ENCODE results near the gene MEGF10.
A peak's percentile ranks its signal among the peaks of the same experiment; 100 is the strongest.
"Not testable (repeated sequence)": the region's sequence is repeated elsewhere in the genome, so short reads cannot be mapped to it uniquely, and the experiment has no call there.

MEGF10 gene

DNA sequence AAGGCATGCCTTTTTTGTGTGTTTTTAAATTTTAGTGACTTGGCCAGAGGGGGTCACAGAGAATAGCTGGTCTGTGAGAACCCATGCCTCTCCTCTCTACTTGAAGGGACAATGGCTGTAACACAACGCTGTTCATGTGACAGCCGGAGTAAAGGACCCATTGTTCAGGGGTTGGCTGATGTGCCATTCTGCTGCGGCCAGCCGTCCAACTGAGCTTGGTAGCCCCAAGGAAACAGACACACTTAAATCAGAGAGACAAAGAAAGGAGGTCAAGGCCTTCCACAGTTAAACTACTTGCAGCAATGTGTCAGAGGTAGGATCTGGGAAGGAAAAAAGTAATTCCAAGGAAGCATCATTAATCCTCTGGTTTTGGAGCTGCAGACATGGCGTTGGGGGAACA is 8.1 kb downstream of the MEGF10 start:
- no peak for DNase-seq

DNA sequence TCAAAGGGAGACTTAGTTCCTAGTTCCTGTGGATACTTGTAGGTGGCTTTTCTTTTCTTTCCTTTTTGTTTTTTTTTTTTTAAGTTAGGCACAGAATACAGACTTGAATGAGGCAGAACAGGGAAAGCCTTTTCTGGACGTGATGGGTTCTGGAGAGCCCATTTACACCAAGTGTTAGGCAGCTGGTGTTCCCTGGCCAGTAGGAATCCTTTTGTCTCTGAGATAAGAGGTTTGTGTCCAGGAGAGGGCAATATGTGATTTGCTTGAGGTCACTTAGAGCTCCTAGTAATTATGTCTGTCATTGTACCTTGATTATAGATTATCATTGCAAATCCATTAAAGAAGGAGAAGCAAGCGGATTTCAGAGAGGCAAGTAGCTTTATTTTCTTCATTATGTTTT is 9.1 kb downstream of the MEGF10 start:
- no peak for DNase-seq

DNA sequence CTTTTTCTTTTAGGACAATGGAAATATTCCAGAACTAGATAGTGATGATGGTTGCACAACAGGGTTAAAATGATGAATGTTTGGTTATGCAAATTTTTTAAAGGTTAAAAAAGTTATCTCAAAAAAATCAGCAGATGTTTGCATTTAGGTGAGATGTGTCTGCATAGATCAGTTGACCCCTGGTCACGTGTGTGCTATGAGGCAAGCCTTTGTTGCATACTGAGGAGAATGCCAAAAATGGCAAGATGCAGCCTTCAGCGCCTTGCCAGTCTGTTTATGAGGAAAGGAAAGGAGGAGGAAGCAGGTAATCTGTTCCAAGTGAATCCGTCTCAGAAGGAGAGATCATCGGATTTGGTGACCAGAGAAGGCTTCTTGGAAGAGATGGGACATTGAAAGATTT is 11.9 kb downstream of the MEGF10 start:
- no peak for DNase-seq

DNA sequence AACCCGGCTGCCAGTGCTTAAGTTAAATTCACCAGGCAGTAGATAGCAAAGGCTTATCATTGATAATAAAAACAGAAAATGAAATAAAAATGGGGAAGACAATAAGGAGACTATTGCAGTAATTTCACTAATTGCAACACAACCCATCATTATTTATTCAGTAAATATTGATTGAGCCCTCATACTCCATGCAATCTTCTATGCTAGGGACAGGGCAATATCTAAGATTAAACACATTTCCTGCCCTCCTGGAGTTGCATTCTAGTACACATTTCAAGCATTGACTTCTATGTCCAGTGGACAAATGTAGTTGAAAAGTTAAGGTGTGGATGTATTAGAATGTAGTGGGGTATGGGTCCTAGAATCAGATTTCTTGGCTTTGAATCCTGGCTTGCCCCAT is 12.8 kb downstream of the MEGF10 start:
- no peak for DNase-seq

DNA sequence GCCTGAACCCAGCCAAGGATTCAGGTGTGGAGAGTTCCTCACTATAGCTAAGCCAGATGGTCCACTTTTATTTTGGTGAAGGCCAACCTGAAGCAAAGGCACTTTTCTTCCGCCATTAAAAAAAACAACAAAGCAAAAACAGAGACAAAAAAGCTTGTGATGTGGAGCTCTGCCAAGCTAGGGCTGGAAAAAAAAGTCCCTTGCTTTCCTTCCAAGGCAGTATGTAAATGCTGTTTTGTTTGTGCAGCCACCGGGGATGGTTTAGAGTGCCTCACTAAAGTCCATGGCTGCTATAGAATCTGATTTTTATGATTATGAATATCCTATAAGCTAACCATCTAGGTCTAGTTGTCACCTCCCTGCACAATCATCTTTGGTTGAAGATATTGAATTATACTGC is 14.9 kb downstream of the MEGF10 start:
- DNase-seq, result no peak

DNA sequence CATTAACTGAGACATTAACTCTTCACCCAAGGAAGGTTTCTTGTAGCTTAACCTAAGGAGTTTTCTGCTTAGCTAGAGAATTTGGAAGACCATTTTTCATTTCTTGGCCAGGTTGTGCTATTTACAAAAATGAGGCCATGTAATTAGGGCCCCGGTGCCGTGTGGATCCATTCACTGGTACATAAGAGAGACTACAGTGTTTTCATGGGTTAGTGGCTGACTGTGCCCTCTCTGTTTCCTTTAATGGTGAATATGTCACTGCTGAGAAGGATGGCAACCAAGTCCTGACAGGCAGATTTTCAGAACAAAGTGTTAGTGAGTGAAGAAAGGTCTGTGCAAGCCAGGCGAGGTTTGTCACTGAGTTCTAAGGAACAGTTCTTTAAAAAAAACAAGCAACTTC is 15.4 kb downstream of the MEGF10 start:
- no peak for DNase-seq

DNA sequence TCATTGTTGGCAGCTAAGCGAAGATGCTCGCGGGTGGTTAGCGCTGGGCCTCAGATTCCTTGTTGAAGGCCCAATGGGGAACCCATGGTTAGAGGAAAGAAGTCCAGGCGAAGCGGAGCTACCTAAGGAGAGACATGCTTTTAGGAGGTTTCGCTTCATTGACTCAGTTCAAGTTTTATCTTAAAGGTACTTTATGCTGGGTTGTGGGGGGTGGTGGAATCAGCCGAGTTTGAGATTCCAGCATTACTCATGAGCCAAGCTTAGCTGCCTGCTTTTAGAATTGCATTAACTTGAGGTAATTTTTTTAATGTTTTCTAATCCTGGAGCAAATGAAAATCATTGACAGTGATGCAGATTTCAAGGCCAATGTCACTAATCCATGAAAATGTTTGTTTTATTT is 16.1 kb downstream of the MEGF10 start:
- no peak for DNase-seq

DNA sequence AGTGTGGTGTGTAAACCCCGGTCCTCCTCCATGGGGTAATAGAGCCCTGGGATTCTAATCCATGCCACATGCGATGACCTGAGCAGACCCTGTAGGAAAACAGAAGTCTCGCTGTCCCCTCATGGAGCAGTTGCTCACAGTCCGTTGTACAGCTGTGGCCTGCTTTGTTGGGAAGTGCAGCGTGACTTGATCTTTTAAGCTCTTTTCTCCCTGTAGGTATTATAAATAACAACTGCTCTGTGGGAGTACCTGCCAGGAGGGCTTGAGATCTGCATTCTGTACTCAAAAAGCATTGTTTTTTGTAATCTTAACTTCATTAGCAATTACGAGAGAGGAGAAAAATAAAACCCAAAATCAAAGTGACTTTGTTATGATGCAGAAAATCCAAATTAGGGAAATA is 17.3 kb downstream of the MEGF10 start:
- no peak for DNase-seq

DNA sequence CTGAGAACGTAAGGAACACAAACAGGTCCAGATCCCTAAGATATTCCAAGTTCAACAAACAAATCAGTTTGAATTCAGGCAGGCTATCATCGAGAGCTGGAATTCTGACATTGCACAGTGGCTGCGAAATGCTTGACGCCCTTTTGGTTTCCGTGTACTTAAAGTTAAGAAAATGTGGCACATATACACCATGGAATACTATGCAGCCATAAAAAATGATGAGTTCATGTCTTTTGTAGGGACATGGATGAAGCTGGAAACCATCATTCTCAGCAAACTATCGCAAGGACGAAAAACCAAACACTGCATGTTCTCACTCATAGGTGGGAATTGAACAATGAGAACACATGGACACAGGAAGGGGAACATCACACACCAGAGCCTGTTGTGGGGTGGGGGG is 17.7 kb downstream of the MEGF10 start:
- not testable (repeated sequence) for DNase-seq

DNA sequence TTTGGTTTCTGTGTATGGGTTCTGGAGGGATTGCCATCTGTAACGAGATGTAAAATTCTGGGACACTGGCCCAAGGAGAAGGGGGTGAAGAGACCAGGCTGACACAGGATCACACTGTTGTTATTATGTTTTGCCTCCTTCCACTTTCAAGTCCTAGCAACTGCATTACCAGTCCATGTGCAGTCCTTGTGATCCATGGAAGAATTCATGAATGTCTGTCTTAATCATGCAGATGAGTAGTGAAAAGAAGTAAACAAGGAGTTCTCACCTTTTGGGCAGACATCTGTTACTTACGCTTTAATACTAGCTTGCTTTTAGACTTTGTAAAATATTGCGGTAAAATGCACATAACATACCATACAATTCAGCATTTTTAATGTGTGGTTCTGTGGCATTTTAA is 18.3 kb downstream of the MEGF10 start:
- no peak for DNase-seq

DNA sequence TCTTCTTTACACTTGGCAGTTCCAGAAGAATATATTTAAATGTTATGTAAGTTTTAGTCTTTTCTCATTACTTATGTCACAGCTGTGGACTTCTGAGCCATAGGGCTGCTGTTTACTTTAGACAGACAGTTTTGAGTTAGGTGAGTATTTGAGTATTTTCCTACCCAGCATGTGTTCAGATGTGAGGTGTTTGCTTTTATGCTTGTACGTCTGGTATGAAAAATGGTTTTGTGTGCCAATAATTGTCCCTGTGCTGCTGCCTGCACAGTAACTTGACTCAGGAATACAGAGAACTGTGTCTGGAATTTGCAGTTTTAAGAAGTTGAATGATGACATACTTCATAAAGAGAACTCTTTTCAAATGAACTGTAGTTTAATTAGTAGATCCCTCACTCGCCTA is 20.8 kb downstream of the MEGF10 start:
- DNase-seq, result peak; percentile 51

DNA sequence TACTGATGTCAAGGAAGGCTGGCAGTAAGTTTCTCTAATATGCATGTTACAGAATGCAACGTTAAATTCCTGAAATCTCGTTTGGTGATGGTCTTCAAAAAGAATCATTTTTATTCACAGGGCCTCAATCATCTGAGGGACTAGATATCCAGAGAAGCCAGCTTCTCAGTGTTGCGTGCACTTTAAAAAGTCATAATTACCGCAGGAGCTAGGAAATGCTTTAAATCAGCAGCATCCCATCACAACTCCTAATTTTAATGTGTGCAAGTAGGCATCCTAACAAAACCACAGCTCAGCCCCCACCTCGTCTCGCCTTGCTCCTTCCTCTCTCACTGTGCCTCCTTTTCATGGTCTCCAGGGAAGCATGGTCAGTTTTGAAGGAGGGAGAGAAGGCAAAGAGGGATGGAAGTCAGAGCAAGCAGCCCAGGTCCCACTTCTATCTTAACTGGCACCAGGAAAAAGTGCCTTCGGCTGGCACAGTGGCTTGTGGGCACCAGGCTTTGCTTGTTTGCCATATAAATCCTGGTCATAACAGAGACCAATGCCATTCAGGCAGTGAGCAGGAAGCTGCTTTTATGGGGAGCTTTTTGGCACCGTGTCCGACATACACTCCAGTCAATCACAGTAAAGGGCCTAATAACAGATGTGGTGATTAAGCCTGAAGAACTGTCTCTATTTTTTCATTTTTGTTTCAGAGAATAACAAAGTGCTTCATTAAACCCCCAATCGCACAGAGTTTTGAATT is 21.4 kb downstream of the MEGF10 start:
- DNase-seq, result no peak

DNA sequence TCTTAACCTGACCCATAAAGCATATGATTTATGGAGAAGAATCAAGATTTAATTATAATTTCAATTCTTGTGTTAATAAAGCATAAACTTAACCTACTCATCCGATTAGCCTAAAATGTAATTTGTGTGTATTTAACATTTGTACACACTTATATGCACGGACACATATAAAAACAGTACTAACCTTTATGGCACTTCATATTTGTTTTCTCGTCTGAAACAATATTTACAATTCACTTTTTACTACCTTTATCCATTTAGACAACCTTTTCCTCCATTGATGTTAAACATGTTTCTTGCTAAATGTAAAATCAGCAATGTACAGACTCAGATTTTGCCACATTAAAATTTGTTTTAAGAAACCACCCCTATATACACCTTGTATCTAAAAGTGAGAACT is 22.8 kb downstream of the MEGF10 start:
- no peak for DNase-seq

DNA sequence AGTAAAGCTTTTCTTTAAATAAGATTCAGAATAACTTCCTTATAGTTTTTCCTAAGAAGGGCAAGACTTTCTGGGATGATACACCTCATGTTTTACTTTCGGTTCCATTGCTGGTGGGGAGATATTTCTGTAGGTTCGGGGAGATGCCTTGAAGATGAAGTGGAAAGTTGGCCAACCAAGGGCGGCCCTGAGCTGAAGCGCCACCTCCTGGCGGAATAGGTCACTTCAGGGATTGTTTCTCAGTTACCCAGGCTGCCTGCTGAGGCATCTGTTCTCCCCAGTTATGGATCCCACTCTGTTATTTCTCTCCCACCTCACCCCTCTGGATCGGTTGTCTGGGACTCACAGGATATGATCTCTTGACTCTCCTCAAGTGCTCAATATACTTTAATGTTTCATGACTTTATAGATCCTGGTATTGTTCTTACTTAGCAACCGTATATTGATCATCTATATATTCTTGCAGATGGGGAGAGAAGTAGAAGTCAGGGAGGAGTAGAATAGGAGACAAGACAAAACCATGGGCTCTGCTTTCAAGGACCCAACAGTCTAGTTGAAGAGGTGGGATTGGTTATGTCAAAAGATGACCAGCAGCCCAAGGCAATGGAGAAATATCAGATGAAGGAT is 23.4 kb downstream of the MEGF10 start:
- no peak for DNase-seq

DNA sequence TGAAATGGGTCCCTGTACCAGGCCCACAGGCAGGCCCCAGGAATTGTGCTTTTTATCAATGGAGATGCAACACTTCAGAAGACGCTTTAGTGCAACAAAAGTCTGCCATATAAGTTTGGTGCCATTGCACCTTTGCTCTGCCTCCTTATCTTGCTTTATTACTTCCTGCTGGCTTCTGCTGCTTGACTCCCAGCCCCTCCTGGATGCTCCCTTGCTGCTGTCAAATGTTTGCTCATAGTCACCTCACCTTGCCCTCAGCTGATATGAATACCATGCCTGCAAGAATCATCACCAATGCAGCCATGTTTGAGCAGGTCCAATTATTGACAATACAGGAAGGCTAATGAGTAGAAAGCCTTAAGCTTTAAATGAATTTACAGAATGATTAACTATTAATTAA is 25.4 kb downstream of the MEGF10 start:
- no peak for DNase-seq

DNA sequence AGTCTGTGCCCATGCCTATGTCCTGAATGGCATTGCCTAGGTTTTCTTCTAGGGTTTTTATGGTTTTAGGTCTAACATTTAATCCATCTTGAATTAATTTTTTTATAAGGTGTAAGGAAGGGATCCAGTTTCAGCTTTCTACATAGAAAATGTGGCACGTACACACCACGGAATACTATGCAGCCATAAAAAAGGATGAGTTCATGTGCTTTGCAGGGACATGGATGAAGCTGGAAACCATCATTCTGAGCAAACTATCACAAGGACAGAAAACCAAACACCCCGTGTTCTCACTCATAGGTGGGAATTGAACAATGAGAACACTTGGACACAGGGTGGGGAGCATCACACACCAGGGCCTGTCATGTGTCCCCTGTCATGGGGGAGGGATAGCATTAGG is 26.8 kb downstream of the MEGF10 start:
- DNase-seq, result not testable (repeated sequence)

DNA sequence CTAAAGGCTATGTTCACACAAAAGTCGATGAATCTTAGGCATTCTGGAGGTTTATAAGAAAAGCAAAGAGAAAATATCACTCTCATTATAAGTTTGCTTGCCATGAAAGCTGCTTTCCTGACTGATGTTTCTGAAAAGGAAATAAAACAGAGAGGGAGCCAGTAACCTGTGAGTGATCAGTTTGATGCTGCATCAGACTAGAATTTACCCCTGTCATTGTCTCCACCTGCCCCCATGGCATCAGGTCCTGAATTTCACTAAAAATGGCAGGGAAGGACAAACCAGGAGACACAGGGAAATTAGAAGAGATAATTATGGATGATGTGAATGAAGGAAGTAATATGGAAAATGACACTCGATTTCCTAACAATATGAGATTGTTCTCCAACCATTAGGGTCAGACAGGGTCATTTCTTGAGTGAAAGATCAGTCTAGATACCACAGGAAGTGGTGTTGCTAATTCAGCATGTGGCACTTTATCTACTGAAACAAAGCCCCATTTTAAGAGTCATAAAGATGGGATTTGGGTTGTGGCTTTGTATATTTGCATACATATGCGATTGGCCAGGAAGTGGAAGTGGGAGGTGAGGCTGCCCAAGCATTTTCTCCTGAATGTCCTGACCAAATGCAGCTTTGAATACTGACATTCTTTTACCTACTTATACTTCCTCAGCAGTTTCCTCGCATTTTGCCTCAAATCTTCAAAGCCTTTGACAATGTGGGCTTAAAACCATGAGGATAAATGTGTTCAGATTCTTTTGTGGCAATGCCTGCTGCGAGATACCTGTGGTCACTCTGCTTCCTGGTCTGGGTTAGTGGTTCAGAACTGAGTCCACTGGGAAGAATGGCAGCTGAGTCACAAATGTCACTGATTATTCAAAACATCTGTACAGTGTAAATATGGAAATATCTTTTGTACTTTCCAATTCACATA is 29.7 kb downstream of the MEGF10 start:
- no peak for DNase-seq

DNA sequence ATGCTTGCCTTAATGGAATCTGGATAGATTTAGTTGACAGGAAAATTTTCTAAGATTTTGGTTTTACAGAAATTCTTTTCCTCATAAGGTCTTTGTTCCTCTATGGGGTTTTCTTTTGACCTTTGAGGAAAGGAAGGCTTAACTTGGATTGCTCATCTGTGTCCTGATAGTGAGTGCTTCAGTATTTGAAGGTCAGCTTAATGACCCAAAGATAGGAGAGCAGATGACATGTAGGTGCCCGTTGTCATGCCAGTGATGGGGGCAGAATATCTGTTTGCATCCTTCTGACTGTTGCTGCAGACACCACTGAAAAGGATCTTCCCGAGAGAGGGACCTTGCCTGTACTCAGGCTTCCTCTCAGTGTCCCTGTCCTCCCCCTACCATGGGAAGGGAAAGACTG is 30.9 kb downstream of the MEGF10 start:
- DNase-seq, result no peak

DNA sequence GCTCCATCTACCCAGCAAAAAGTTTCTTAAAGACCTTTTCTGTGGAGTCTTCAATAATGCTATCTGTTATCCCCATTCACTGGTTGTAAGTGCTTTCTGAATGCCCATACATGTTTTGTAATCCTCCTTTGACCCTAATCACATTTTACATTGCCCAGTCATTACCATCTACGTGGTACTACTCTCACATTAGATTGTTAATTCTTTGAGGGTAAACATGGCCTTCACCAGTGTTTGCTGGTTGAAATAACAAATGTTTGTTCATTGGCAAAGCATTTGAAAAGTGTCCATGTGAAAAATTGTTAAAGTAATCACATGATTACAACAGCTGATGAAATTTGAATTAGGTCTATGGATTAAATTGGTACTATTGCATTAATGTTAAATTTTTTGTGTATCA is 31.8 kb downstream of the MEGF10 start:
- DNase-seq, result no peak

DNA sequence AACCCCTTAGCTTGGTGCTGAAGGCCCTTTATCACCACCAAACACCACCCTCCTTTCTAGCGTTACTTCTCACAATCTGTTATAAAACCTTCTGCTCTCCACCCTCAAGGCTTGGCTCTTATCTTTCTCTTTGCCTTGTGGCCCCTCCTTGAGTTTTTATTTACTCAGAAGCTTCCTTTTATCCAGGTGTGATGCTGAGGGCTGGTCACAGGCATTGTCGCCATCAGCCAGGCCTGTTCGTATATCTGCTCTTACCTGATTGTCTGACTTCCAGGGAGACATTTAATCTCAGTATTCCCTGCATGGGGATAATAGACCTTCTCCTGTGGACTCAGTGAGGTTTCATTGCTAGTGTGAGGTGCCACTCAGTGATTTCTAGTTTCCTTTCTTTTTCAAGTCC is 34.2 kb downstream of the MEGF10 start:
- no peak for DNase-seq

DNA sequence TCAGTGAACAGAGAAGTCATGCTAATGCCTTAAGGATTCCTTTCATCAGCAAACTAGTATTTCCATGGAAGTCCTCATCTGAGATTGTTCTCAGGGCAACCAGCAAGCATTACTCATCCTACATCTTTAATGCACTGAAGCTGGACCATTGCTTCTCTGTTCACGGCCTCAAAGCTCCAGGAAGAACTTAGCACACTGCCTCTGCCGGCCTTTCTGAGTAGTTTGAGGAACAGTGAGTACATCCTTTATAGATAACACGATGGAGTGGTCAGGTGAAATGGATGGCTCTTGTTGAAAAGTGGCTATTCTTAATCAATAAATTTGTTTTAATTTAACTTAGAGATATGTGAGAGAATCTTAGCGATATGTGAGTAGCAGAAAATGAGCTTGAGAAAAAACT is 35.8 kb downstream of the MEGF10 start:
- no peak for DNase-seq

DNA sequence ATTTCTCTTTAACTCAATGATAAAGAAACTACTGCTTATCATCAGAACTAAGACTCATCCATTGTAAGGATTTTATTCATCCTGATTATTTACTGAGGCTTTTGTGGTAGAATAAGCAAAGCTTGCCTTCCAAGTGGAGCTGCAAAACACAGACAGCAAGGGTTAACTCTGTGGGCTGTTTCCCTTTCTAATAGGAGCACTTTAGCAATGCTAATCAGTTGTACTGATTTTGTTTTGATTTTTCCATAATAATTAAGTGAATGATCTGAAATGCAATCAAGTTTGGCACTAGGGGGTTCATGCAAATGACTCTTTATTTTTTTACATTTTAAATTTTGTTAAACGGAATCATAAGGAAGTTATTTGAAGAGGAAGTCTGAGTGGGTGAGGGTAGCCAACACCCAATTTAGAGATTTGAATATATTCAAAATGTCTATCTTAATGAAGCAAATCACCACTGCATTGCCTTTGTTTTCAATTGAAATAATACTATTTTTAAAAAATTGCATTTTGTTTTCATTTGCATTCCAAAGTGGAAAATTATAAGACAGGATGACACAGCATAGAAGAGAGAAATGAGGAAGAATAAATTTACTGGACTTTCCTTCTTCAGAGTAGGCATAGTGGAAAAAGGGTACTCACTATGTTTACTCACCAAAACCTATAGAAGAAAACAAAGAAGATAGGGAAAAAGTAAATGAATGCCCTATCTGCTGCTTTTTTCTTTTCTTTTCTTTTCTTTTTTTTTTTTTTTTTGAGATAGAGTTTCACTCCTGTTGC is 36.6 kb downstream of the MEGF10 start:
- DNase-seq, result no peak

DNA sequence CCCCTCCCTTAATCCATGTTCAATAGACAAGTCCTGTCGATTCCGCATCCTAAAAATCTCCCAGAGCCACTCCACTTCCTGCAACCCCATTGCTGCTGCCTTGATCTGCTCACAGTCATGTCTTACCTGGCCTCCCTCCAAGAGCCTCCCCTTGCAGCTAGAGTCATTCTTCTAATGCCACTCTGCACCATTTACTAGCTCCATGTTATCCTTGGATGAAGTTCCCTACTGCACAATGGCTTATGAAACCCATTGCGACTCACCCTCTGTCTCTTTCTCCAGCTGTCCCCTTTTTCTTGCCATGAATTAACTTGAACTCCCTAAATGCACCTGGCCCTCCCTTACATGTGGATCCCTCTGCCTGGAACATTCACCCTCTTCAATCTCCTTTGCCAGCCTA is 39.5 kb downstream of the MEGF10 start:
- no peak for DNase-seq
